ENCODE results near the gene TMEM267.
"Not testable (repeated sequence)": the region's sequence is repeated elsewhere in the genome, so short reads cannot be mapped to it uniquely, and the experiment has no call there.

Gene TMEM267

GRCh38 chr5:43402524-43403066 is 81.1 kb downstream of the TMEM267 start:
- not testable (repeated sequence) for DNase-seq

DNA sequence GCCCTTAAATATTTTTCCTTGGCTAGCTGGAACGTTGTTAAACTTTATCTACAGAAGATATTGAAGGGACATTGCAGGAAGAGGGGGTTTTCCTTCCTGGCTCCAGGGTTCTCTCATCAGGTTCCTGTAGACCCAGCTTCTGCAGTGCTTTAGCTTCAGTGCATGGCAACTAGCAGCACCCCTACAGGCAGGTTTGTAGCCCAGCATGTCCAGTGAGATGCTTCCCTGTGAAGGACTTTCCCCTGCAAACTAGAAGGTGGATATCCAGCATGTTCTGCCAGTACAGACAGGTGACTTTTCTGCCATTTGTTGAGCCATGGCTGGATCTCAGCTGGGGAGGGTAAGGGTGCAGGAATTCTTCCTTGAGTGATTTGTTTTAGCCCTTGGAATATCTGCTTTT is 81.8 kb downstream of the TMEM267 start:
- DNase-seq, result peak; percentile 26

GRCh38 chr5:43400082-43400481 is 83.6 kb downstream of the TMEM267 start:
- DNase-seq, result no peak

- no peak for DNase-seq
Observed at GRCh38 chr5:43396762-43397304, 86.8 kb downstream of the TMEM267 start.

Measured in NCI-H748 treated with DMSO at 0.1 percent for 48 hours (cell line).